KMS-11 (cell line): ENCODE results near the gene CGRRF1.

Experiments
- H2AFZ ChIP-seq: fragments of 200-600 bp; sonication (generic); 2 replicates; pipeline ENCODE4 v1.6.1; 2016; ENCODE audit warnings: antibody characterized with exemption, mixed run types, low read depth
- H3K27ac ChIP-seq: fragments of 200-600 bp; sonication (generic); 2 replicates; pipeline ENCODE4 v1.6.1; 2016; ENCODE audit warnings: mild to moderate bottlenecking, mixed run types
- H3K27me3 ChIP-seq: fragments of 200-600 bp; sonication (generic); 2 replicates; pipeline ENCODE4 v1.6.1; 2017; ENCODE audit warnings: mild to moderate bottlenecking, low read depth, mixed run types, moderate library complexity; ENCODE audit not compliant: insufficient read depth
- H3K36me3 ChIP-seq: fragments of 200-600 bp; sonication (generic); 2 replicates; pipeline ENCODE4 v1.6.1; 2017; ENCODE audit warnings: mild to moderate bottlenecking, mixed run types; ENCODE audit not compliant: insufficient read depth
- H3K4me1 ChIP-seq: fragments of 200-600 bp; sonication (generic); 2 replicates; pipeline ENCODE4 v1.6.1; 2016; ENCODE audit warnings: mild to moderate bottlenecking, low read depth, mixed run types; ENCODE audit not compliant: poor library complexity, severe bottlenecking
- H3K4me2 ChIP-seq: fragments of 200-600 bp; sonication (generic); 2 replicates; pipeline ENCODE4 v1.7.0; 2016; ENCODE audit warnings: mild to moderate bottlenecking, mixed run types
- H3K4me3 ChIP-seq: fragments of 200-600 bp; sonication (generic); IDR thresholded peaks from 2 replicates; pipeline ENCODE4 v1.6.1; 2017; ENCODE audit warnings: low read depth, low read length, mixed read lengths; ENCODE audit not compliant: insufficient read depth
- H3K79me2 ChIP-seq: fragments of 200-600 bp; sonication (generic); 2 replicates; pipeline ENCODE4 v1.6.1; 2016; ENCODE audit warnings: low read depth, mixed run types; ENCODE audit not compliant: insufficient read depth
- H3K9ac ChIP-seq: fragments of 200-600 bp; sonication (generic); 2 replicates; pipeline ENCODE4 v1.6.1; 2016; ENCODE audit warnings: mild to moderate bottlenecking, mixed run types
- H4K20me1 ChIP-seq: fragments of 200-600 bp; sonication (generic); 2 replicates; pipeline ENCODE4 v1.6.1; 2016; ENCODE audit warnings: mild to moderate bottlenecking, mixed run types; ENCODE audit not compliant: insufficient read depth
- CTCF ChIP-seq: fragments of 200-600 bp; sonication (generic); conservative IDR thresholded peaks from 2 replicates; pipeline ENCODE4 v1.6.1; 2017; ENCODE audit warnings: low read depth, mild to moderate bottlenecking, antibody characterized with exemption, low read length, moderate library complexity, mixed read lengths

The CGRRF1 gene

DNA sequence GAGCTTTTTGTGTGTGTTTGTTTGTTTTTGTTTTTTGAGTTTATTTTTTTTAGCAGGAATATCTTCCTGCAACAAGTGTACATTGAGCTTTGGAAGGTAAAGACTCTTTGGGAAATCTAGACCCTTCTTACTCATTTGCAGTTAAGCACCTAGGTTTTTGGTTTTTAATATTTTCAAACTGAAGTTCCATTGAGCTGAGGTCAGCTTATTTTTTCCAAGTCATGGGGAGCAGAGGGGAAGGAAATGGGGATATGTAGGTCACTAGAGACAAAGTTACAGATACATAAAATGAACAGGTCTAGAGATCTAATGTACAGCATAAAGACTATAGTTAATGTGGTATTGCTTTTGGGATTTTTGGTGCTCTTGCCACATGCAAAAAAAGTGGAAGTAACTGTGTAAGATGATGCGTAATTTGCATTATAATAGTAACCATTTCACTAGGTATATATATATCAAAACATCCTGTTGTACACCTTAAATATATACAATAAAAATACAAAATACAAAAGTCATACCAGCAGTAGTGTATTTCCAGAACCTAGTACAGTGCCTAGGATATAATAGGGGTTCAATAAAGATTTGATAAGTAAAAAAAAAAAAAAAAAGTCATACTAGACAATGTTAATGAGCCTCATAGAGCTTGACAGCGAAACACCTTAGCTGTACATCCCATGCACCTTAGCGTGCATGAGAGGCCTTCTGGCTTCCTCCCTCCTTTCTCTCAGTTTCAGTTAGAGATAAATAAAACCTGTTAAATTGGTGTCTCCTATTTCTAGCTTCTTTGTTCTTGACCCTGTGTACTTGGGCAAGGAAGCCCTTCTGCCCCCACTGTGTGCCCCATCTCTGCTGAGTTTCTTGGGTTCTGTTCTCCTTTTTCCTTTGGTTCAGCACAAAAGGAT lies 22.7 kb downstream of the CGRRF1 start:
- Histone ChIP-seq H3K36me3 (no peaks in the 10 kb centered on the region), H3K27ac (peak overlapping the region; percentile 62), H4K20me1 (no peaks in the 10 kb centered on the region), H3K27me3 (no peaks in the 10 kb centered on the region), H3K4me3 (no peak overlapping the region), H3K79me2 (no peaks in the 10 kb centered on the region), H3K4me2 (peak overlapping the region; percentile 69), H3K4me1 (peaks cover 31% of the 10 kb centered on the region), H2AFZ (peak overlapping the region; percentile 16; the same call in 1 of the 2 replicates), H3K9ac (peak overlapping the region; percentile 32; the same call in 1 of the 2 replicates)
- no peak for TF ChIP-seq CTCF

- Histone ChIP-seq H3K9ac (peak overlapping the region; percentile 32; the same call in 1 of the 2 replicates), H3K79me2 (no peaks in the 10 kb centered on the region), H3K4me3 (no peak overlapping the region), H3K4me2 (peak overlapping the region; percentile 69), H3K36me3 (no peaks in the 10 kb centered on the region), H4K20me1 (no peaks in the 10 kb centered on the region), H3K27ac (peak overlapping the region; percentile 62), H3K27me3 (no peaks in the 10 kb centered on the region), H3K4me1 (peaks cover 31% of the 10 kb centered on the region), H2AFZ (0 out of 2 replicates have a peak overlapping the region, but pooled peaks have one; percentile 16)
- TF ChIP-seq CTCF = no peak
Measured at GRCh38 chr14:54533100-54533499, 23.4 kb downstream of the CGRRF1 start.

- TF ChIP-seq CTCF = no peak
- H2AFZ ChIP-seq = no peak overlapping the region
- no peak overlapping the region for H3K4me2 ChIP-seq
- H3K36me3 ChIP-seq = no peaks in the 10 kb centered on the region
- no peak overlapping the region for H3K27ac ChIP-seq
- no peaks in the 10 kb centered on the region for H3K27me3 ChIP-seq
- no peak overlapping the region for H3K4me3 ChIP-seq
- no peaks in the 10 kb centered on the region for H3K79me2 ChIP-seq
- H4K20me1 ChIP-seq = no peaks in the 10 kb centered on the region
- no peak overlapping the region for H3K9ac ChIP-seq
- peaks cover 31% of the 10 kb centered on the region for H3K4me1 ChIP-seq
Measured at GRCh38 chr14:54535126-54535525, 25.4 kb downstream of the CGRRF1 start.

GRCh38 chr14:54535646-54536045 lies 25.9 kb downstream of the CGRRF1 start:
- H3K9ac ChIP-seq = no peak overlapping the region
- no peak overlapping the region for H3K4me3 ChIP-seq
- no peaks in the 10 kb centered on the region for H4K20me1 ChIP-seq
- peaks cover 31% of the 10 kb centered on the region for H3K4me1 ChIP-seq
- no peaks in the 10 kb centered on the region for H3K36me3 ChIP-seq
- no peak overlapping the region for H3K27ac ChIP-seq
- no peak overlapping the region for H2AFZ ChIP-seq
- no peaks in the 10 kb centered on the region for H3K27me3 ChIP-seq
- no peak for TF ChIP-seq CTCF
- no peak overlapping the region for H3K4me2 ChIP-seq
- H3K79me2 ChIP-seq = no peaks in the 10 kb centered on the region
